ENCODE data around the gene SYT17.

SYT17 gene

GRCh38 chr16:19130385-19130784 is 37.7 kb upstream of the SYT17 start:
- Histone ChIP-seq H3K27ac (ENCODE audit: low read length) (no peak overlapping the region), H2AFZ (ENCODE audit: low read depth, low read length) (peak overlapping the region; percentile 48; the same call in 1 of the 2 replicates), H3K4me3 (ENCODE audit: low read length) (no peak overlapping the region), H3K4me2 (ENCODE audit: low read length) (peak overlapping the region; percentile 46), H3K9me3 (ENCODE audit: insufficient read depth, low read length) (no peaks in the 10 kb centered on the region), H3K9ac (ENCODE audit: low read length) (no peak overlapping the region), H3K79me2 (ENCODE audit: low read length) (no peaks in the 10 kb centered on the region), H3K27me3 (ENCODE audit: low read depth, low read length) (peaks cover 5% of the 10 kb centered on the region; the same call in 1 of the 2 replicates), H3K4me1 (ENCODE audit: low read length) (peaks cover 46% of the 10 kb centered on the region), H4K20me1 (ENCODE audit: insufficient read depth, low read length) (no peaks in the 10 kb centered on the region), H3K36me3 (replicated peaks; ENCODE audit: low read depth, low read length) (no peaks in the 10 kb centered on the region)
- no peak for TF ChIP-seq EZH2phosphoT487 (IDR thresholded peaks at IDR 0.05; ENCODE audit: low read depth)
- TF ChIP-seq, protein P1, sequence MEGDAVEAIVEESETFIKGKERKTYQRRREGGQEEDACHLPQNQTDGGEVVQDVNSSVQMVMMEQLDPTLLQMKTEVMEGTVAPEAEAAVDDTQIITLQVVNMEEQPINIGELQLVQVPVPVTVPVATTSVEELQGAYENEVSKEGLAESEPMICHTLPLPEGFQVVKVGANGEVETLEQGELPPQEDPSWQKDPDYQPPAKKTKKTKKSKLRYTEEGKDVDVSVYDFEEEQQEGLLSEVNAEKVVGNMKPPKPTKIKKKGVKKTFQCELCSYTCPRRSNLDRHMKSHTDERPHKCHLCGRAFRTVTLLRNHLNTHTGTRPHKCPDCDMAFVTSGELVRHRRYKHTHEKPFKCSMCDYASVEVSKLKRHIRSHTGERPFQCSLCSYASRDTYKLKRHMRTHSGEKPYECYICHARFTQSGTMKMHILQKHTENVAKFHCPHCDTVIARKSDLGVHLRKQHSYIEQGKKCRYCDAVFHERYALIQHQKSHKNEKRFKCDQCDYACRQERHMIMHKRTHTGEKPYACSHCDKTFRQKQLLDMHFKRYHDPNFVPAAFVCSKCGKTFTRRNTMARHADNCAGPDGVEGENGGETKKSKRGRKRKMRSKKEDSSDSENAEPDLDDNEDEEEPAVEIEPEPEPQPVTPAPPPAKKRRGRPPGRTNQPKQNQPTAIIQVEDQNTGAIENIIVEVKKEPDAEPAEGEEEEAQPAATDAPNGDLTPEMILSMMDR (IDR thresholded peaks at IDR 0.05; ENCODE audit: low read depth, low read length) = no peak

DNA sequence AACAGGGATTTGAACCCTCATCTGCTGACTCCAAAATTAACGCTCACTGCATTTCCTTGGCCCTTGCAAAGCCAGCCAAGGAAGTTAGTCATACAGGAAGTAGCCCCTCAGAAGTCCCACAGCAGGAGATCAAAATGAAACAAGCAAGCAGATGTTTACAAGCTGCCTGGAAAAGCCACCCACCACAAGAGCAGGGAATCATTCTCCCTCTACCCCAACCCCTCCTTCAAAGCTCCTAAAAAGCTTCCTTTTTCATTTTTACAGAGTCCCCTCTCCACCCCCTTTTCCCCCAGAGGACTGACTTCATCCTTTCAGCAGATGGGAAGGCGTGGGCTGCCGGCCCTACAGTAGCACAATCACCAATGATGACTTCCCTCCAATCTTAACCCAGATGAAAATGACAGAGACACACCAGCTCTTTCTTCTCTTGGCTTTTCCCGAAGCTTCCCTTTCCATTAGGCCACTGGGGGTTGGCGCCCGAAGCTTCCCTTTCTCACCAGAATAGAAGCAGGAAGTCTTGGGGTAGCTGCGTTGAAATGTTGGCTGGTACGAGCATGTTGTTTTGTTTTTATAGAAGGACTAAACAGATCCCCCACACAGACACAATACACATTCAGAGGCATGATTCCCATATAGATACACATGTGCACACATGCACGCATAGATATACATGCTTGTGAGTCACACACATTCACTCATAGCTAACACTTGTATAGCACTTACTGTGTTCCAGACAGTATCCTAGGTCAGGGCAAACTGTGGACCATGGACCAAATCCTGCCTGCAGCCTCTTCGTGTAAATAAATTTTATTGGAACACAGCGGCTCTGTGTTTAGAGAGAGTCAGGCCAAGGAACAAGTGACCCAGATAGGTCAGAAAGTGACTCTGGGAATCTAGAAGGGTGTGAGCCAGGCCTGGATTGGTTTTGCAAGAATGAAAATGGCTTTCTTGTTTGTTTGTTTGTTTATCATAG is 36.9 kb upstream of the SYT17 start:
- TF ChIP-seq, protein P1 (IDR thresholded peaks at IDR 0.05; ENCODE audit: low read depth, low read length) = no peak
- no peak for TF ChIP-seq EZH2phosphoT487 (IDR thresholded peaks at IDR 0.05; ENCODE audit: low read depth)
- Histone ChIP-seq H4K20me1 (ENCODE audit: insufficient read depth, low read length) (no peaks in the 10 kb centered on the region), H3K27ac (ENCODE audit: low read length) (no peak overlapping the region), H3K9me3 (ENCODE audit: insufficient read depth, low read length) (no peaks in the 10 kb centered on the region), H3K9ac (ENCODE audit: low read length) (no peak overlapping the region), H3K4me2 (ENCODE audit: low read length) (peak overlapping the region; percentile 46), H3K79me2 (ENCODE audit: low read length) (no peaks in the 10 kb centered on the region), H3K4me1 (ENCODE audit: low read length) (peaks cover 46% of the 10 kb centered on the region), H3K4me3 (ENCODE audit: low read length) (no peak overlapping the region), H3K27me3 (ENCODE audit: low read depth, low read length) (peaks cover 5% of the 10 kb centered on the region; the same call in 1 of the 2 replicates), H3K36me3 (replicated peaks; ENCODE audit: low read depth, low read length) (no peaks in the 10 kb centered on the region), H2AFZ (ENCODE audit: low read depth, low read length) (peak overlapping the region; percentile 48; the same call in 1 of the 2 replicates)

DNA sequence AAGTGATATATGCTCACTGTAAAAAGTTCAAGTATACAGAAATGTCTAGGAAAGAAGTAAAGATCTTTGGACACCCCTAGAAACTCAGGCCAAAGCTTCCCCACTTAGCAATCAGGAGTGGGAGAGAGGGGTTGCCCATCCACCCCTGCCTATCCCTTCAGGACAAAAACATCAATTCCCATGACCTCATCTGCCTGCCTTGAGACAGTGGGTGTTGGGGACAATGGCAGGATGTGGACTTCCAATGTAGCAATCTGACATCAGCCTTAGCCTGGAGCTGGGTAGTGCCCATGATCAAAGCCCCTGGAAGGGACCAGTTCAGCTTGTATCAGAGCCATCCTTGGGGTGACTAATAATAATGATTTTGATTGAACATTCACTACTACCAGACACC is 36.2 kb upstream of the SYT17 start:
- H3K9me3 ChIP-seq (ENCODE audit: insufficient read depth, low read length) = no peaks in the 10 kb centered on the region
- H3K4me2 ChIP-seq (ENCODE audit: low read length) = no peak overlapping the region
- H3K9ac ChIP-seq (ENCODE audit: low read length) = no peak overlapping the region
- H2AFZ ChIP-seq (ENCODE audit: low read depth, low read length) = no peak overlapping the region
- H3K36me3 ChIP-seq (replicated peaks; ENCODE audit: low read depth, low read length) = no peaks in the 10 kb centered on the region
- peaks cover 4% of the 10 kb centered on the region; the same call in 1 of the 2 replicates for H3K27me3 ChIP-seq (ENCODE audit: low read depth, low read length)
- no peak overlapping the region for H3K27ac ChIP-seq (ENCODE audit: low read length)
- H4K20me1 ChIP-seq (ENCODE audit: insufficient read depth, low read length) = no peaks in the 10 kb centered on the region
- H3K79me2 ChIP-seq (ENCODE audit: low read length) = no peaks in the 10 kb centered on the region
- peaks cover 46% of the 10 kb centered on the region for H3K4me1 ChIP-seq (ENCODE audit: low read length)
- TF ChIP-seq, protein P1 (IDR thresholded peaks at IDR 0.05; ENCODE audit: low read depth, low read length) = no peak
- no peak for TF ChIP-seq EZH2phosphoT487 (IDR thresholded peaks at IDR 0.05; ENCODE audit: low read depth)
- H3K4me3 ChIP-seq (ENCODE audit: low read length) = no peak overlapping the region

- TF ChIP-seq, protein P1 (IDR thresholded peaks at IDR 0.05; ENCODE audit: low read depth, low read length) = no peak
- TF ChIP-seq EZH2phosphoT487 (IDR thresholded peaks at IDR 0.05; ENCODE audit: low read depth) = no peak
- Histone ChIP-seq H3K27ac (ENCODE audit: low read length) (no peak overlapping the region), H3K9ac (ENCODE audit: low read length) (no peak overlapping the region)
These were observed 35.8 kb upstream of the SYT17 start for GRCh38 chr16:19132255-19132654.

More at GRCh38 chr16:19132255-19132654, 35.8 kb upstream of the SYT17 start:
- peaks cover 43% of the 10 kb centered on the region for H3K4me1 ChIP-seq (ENCODE audit: low read length)
- no peaks in the 10 kb centered on the region for H3K27me3 ChIP-seq (ENCODE audit: low read depth, low read length)
- no peak overlapping the region for H2AFZ ChIP-seq (ENCODE audit: low read depth, low read length)
- no peaks in the 10 kb centered on the region for H4K20me1 ChIP-seq (ENCODE audit: insufficient read depth, low read length)
- H3K4me2 ChIP-seq (ENCODE audit: low read length) = no peak overlapping the region
- H3K4me3 ChIP-seq (ENCODE audit: low read length) = no peak overlapping the region
- no peaks in the 10 kb centered on the region for H3K79me2 ChIP-seq (ENCODE audit: low read length)
- no peaks in the 10 kb centered on the region for H3K36me3 ChIP-seq (replicated peaks; ENCODE audit: low read depth, low read length)
- no peaks in the 10 kb centered on the region for H3K9me3 ChIP-seq (ENCODE audit: insufficient read depth, low read length)

Measured in OCI-LY3 (cell line).